HG02798 (cell line): Measurements from ENCODE around the gene SINHCAF.
"Not testable (repeated sequence)": the region's sequence is repeated elsewhere in the genome, so short reads cannot be mapped to it uniquely, and the experiment has no call there.

Source experiments
- ATAC-seq: cut with Tn5 transposase; IDR thresholded peaks from one replicate; pipeline ENCODE4 v1.9.1; 2021; ENCODE audit warnings: mild to moderate bottlenecking; ENCODE audit not compliant: unreplicated experiment, poor library complexity

The SINHCAF gene

GRCh38 chr12:31273794-31274193, 52.2 kb downstream of the SINHCAF start:
- not testable (repeated sequence) for ATAC-seq

GRCh38 chr12:31272607-31273225, 53.2 kb downstream of the SINHCAF start:
- ATAC-seq = no peak

GRCh38 chr12:31267966-31268365, 58.0 kb downstream of the SINHCAF start:
- no peak for ATAC-seq

- no peak for ATAC-seq
Observed at GRCh38 chr12:31265722-31266121, 60.2 kb downstream of the SINHCAF start.

GRCh38 chr12:31263661-31264060, 62.3 kb downstream of the SINHCAF start:
- no peak for ATAC-seq

- no peak for ATAC-seq
Observed at GRCh38 chr12:31261744-31262143, 64.2 kb downstream of the SINHCAF start.

GRCh38 chr12:31260840-31261239, 65.1 kb downstream of the SINHCAF start:
- no peak for ATAC-seq

- ATAC-seq = no peak
Observed at GRCh38 chr12:31259136-31259886, 66.6 kb downstream of the SINHCAF start.

GRCh38 chr12:31257784-31258183, 68.2 kb downstream of the SINHCAF start:
- no peak for ATAC-seq

GRCh38 chr12:31251707-31252611, 74.0 kb downstream of the SINHCAF start:
- not testable (repeated sequence) for ATAC-seq

GRCh38 chr12:31250179-31250578, 75.8 kb downstream of the SINHCAF start:
- no peak for ATAC-seq

- ATAC-seq = no peak
Observed at GRCh38 chr12:31249356-31249755, 76.6 kb downstream of the SINHCAF start.

GRCh38 chr12:31248815-31249214, 77.1 kb downstream of the SINHCAF start:
- no peak for ATAC-seq

- no peak for ATAC-seq
Observed at GRCh38 chr12:31248337-31248736, 77.6 kb downstream of the SINHCAF start.

- no peak for ATAC-seq
Observed at GRCh38 chr12:31246470-31246850, 79.5 kb downstream of the SINHCAF start.

GRCh38 chr12:31245822-31246469, 80.0 kb downstream of the SINHCAF start:
- no peak for ATAC-seq

- not testable (repeated sequence) for ATAC-seq
Observed at GRCh38 chr12:31242418-31242817, 83.5 kb downstream of the SINHCAF start.

GRCh38 chr12:31238764-31239387, 87.1 kb downstream of the SINHCAF start:
- ATAC-seq = peak; percentile 90

GRCh38 chr12:31238333-31238732, 87.6 kb downstream of the SINHCAF start:
- ATAC-seq = peak; percentile 21
